Measurements from ENCODE around the gene AADACL4. TPM values are rescaled to one million over a fixed set of nuclear protein-coding genes. Genes with fewer than 3 reads are reported as not detected.

The AADACL4 gene
- total and polyA plus RNA-seq, 9 of the 15 experiments (the other 6 are each of a cell fraction or from before 2014, with no cell fraction given): not detected

DNA sequence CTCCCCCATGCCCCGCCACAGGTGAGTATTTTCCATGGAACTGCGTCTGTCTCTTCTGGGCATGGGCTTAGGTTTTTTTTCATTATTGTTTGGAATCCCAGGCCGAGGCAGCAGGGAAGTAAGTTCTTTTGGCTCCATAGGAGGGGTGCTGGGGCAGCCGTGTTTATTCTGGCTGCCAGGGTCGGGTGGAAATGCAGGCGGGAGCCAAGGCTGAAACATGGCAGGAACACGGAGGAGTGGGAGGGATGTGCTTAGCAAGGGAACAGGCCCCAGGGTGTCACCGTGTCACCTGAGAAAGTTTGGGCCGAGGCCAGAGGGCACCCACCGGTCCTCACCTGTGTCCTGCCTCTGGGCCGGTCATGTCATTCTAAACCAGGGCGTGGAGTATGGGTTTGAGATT is 21.4 kb upstream of the AADACL4 start (continued):
- TF ChIP-seq CREB1 (IDR thresholded peaks at IDR 0.05) (no peak), CREB1 (CRISPR knock-in tag; IDR thresholded peaks at IDR 0.05) (no peak), RBFOX2 (IDR thresholded peaks at IDR 0.05; ENCODE audit: low read depth, low read length) (no peak), MEF2A (IDR thresholded peaks at IDR 0.05; ENCODE audit: control insufficient read depth, low read depth, low read length) (no peak), ZNF77 (CRISPR knock-in tag; IDR thresholded peaks at IDR 0.05) (no peak), PURB (CRISPR knock-in tag; IDR thresholded peaks at IDR 0.05; ENCODE audit: low read depth) (no peak)
- TF ChIP-seq, protein P1, sequence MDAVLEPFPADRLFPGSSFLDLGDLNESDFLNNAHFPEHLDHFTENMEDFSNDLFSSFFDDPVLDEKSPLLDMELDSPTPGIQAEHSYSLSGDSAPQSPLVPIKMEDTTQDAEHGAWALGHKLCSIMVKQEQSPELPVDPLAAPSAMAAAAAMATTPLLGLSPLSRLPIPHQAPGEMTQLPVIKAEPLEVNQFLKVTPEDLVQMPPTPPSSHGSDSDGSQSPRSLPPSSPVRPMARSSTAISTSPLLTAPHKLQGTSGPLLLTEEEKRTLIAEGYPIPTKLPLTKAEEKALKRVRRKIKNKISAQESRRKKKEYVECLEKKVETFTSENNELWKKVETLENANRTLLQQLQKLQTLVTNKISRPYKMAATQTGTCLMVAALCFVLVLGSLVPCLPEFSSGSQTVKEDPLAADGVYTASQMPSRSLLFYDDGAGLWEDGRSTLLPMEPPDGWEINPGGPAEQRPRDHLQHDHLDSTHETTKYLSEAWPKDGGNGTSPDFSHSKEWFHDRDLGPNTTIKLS (IDR thresholded peaks at IDR 0.05; ENCODE audit: borderline replicate concordance, low read depth): no peak
- TF ChIP-seq, protein P2, sequence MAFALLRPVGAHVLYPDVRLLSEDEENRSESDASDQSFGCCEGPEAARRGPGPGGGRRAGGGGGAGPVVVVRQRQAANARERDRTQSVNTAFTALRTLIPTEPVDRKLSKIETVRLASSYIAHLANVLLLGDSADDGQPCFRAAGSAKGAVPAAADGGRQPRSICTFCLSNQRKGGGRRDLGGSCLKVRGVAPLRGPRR (CRISPR knock-in tag; IDR thresholded peaks at IDR 0.05): no peak

DNA sequence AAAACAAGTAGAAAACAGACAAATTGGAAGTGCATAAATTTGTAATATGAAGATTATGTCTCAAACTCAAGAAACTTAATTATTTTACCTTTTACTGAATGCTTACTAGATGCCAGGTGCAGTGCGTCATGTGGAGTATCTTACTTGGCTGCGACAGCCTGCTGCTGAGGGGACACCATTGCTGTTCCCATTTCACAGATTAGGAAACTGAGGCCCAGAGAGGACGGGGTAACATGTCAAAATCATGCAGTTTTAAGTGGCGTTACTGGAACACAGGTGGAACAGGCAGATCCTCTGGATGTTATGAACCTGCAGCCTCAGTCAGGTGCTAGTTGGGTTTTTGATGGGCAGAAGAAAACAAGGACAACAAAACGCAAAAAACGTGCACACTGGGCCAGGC is 18.6 kb upstream of the AADACL4 start:
- Histone ChIP-seq H3K79me2 (ENCODE audit: control insufficient read depth, insufficient read depth, low read length) (peaks cover 3% of the 10 kb centered on the region; the same call in 1 of the 3 replicates), H3K27ac (ENCODE audit: extremely low read depth, low read depth, low read length) (no peak overlapping the region), H3K36me3 (ENCODE audit: control insufficient read depth, insufficient read depth, low read length) (no peaks in the 10 kb centered on the region), H3K9ac (ENCODE audit: insufficient read depth in 1 of 2, low read depth in 2 of 2, low read length in 2 of 2) (no peak overlapping the region), H4K20me1 (replicated peaks; ENCODE audit: control insufficient read depth, insufficient read depth, low read length) (no peaks in the 10 kb centered on the region), H3K4me2 (ENCODE audit: insufficient read depth, low read length) (no peak overlapping the region), H3K27me3 (ENCODE audit: control insufficient read depth in 2 of 2, insufficient read depth in 2 of 2, low read length in 2 of 2) (peaks cover 0 to 3% of the 10 kb centered on the region in 2 experiments; a peak in 2 of 5 replicates), H3K9me1 (ENCODE audit: control insufficient read depth, insufficient read depth, low read length) (no peaks in the 10 kb centered on the region), H3K4me1 (replicated peaks in 1 of 2; ENCODE audit: control insufficient read depth in 2 of 2, insufficient read depth in 2 of 2, low read length in 2 of 2) (peaks cover 5 to 7% of the 10 kb centered on the region in 2 experiments), H2AFZ (ENCODE audit: low read depth, low read length) (no peak overlapping the region), H3K9me3 (replicated peaks; ENCODE audit: control insufficient read depth, insufficient read depth, low read depth, low read length) (no peaks in the 10 kb centered on the region), H3K4me3 (no peak overlapping the region)
- ChIA-PET POLR2A (no interaction called here), CTCF (ENCODE audit: low intra/inter-chr PET ratio) (no interaction called here)
- WGBS (ENCODE audit: insufficient coverage, low coverage, missing lambda C conversion rate): 52% methylated on average over 6 of the region's 6 CpGs
- DNase-seq (ENCODE audit: extremely low read depth in 1 of 4, low spot score in 3 of 4) (no peak), ATAC-seq (no peak), FAIRE-seq (no peak)
- intact Hi-C loops (cut with micrococcal nuclease) (no loop called here), in situ Hi-C loops (cut with MboI) (no loop called here)
- BruUV-seq (replicated peaks): no TSS peak
- TF ChIP-seq, protein P3, sequence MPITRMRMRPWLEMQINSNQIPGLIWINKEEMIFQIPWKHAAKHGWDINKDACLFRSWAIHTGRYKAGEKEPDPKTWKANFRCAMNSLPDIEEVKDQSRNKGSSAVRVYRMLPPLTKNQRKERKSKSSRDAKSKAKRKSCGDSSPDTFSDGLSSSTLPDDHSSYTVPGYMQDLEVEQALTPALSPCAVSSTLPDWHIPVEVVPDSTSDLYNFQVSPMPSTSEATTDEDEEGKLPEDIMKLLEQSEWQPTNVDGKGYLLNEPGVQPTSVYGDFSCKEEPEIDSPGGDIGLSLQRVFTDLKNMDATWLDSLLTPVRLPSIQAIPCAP (CRISPR knock-in tag; IDR thresholded peaks at IDR 0.05; ENCODE audit: borderline replicate concordance): no peak
- TF ChIP-seq, protein P4, sequence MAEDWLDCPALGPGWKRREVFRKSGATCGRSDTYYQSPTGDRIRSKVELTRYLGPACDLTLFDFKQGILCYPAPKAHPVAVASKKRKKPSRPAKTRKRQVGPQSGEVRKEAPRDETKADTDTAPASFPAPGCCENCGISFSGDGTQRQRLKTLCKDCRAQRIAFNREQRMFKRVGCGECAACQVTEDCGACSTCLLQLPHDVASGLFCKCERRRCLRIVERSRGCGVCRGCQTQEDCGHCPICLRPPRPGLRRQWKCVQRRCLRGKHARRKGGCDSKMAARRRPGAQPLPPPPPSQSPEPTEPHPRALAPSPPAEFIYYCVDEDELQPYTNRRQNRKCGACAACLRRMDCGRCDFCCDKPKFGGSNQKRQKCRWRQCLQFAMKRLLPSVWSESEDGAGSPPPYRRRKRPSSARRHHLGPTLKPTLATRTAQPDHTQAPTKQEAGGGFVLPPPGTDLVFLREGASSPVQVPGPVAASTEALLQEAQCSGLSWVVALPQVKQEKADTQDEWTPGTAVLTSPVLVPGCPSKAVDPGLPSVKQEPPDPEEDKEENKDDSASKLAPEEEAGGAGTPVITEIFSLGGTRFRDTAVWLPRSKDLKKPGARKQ (CRISPR knock-in tag; IDR thresholded peaks at IDR 0.05): no peak
- TF ChIP-seq SIRT6 (IDR thresholded peaks at IDR 0.05; ENCODE audit: low read depth, low read length): no peak
- TF ChIP-seq, protein P5, sequence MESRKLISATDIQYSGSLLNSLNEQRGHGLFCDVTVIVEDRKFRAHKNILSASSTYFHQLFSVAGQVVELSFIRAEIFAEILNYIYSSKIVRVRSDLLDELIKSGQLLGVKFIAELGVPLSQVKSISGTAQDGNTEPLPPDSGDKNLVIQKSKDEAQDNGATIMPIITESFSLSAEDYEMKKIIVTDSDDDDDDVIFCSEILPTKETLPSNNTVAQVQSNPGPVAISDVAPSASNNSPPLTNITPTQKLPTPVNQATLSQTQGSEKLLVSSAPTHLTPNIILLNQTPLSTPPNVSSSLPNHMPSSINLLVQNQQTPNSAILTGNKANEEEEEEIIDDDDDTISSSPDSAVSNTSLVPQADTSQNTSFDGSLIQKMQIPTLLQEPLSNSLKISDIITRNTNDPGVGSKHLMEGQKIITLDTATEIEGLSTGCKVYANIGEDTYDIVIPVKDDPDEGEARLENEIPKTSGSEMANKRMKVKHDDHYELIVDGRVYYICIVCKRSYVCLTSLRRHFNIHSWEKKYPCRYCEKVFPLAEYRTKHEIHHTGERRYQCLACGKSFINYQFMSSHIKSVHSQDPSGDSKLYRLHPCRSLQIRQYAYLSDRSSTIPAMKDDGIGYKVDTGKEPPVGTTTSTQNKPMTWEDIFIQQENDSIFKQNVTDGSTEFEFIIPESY (CRISPR knock-in tag; IDR thresholded peaks at IDR 0.05): no peak
- TF ChIP-seq, protein P6, sequence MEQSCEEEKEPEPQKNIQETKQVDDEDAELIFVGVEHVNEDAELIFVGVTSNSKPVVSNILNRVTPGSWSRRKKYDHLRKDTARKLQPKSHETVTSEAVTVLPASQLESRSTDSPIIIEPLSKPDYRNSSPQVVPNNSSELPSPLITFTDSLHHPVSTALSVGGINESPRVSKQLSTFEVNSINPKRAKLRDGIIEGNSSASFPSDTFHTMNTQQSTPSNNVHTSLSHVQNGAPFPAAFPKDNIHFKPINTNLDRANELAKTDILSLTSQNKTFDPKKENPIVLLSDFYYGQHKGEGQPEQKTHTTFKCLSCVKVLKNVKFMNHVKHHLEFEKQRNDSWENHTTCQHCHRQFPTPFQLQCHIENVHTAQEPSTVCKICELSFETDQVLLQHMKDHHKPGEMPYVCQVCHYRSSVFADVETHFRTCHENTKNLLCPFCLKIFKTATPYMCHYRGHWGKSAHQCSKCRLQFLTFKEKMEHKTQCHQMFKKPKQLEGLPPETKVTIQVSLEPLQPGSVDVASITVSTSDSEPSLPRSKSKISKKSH (CRISPR knock-in tag; IDR thresholded peaks at IDR 0.05): no peak

Measured in K562 (cell line).